Neural crest cell (in vitro differentiated cells): ENCODE results near the gene DAW1. TPM values are rescaled to one million over a fixed set of nuclear protein-coding genes. Genes with fewer than 3 reads are reported as not detected.

Experiments used
- DNase-seq: peaks from one replicate; pipeline ENCODE4 v3.0.0; 2021; ENCODE audit warnings: low read depth, mixed read lengths, low spot score
- H3K27ac Mint-ChIP-seq: one replicate; pipeline ENCODE4 v1.8.0; 2021; ENCODE audit warnings: mild to moderate bottlenecking, mixed read lengths; ENCODE audit not compliant: unreplicated experiment
- H3K27me3 Mint-ChIP-seq: 2 replicates; pipeline ENCODE4 v1.8.0; 2021; ENCODE audit warnings: low read depth, mild to moderate bottlenecking, mixed read lengths
- H3K36me3 Mint-ChIP-seq: 2 replicates; pipeline ENCODE4 v1.8.0; 2021; ENCODE audit warnings: low read depth, mild to moderate bottlenecking, mixed read lengths
- H3K4me1 Mint-ChIP-seq: 2 replicates; pipeline ENCODE4 v1.8.0; 2021; ENCODE audit warnings: mixed read lengths
- H3K4me3 Mint-ChIP-seq: one replicate; pipeline ENCODE4 v1.8.0; 2021; ENCODE audit warnings: mild to moderate bottlenecking, mixed read lengths
- H3K9me3 Mint-ChIP-seq: 2 replicates; pipeline ENCODE4 v1.8.0; 2021; ENCODE audit warnings: mixed read lengths
- CTCF ChIP-seq: fragments of 200-600 bp; sonication (generic); conservative IDR thresholded peaks from 2 replicates; pipeline ENCODE4 v1.5.0; 2021; ENCODE audit warnings: antibody characterized with exemption, mild to moderate bottlenecking
- total RNA-seq: library from RNA; stranded (reverse); gene quantifications from 2 replicates; pipeline ENCODE4 v1.2.1, GENCODE V29; 2021

Gene DAW1
- total RNA-seq, 1 donor from 2014 or later: not detected

GRCh38 chr2:227908266-227909054 lies 37.0 kb downstream of the DAW1 start:
- DNase-seq: no peak
- no peak for TF ChIP-seq CTCF
- Mint-ChIP-seq H3K36me3 (no peaks in the 10 kb centered on the region), H3K4me3 (no peak overlapping the region), H3K27me3 (peaks cover 9% of the 10 kb centered on the region), H3K4me1 (no peaks in the 10 kb centered on the region), H3K9me3 (no peaks in the 10 kb centered on the region), H3K27ac (no peak overlapping the region)

DNA sequence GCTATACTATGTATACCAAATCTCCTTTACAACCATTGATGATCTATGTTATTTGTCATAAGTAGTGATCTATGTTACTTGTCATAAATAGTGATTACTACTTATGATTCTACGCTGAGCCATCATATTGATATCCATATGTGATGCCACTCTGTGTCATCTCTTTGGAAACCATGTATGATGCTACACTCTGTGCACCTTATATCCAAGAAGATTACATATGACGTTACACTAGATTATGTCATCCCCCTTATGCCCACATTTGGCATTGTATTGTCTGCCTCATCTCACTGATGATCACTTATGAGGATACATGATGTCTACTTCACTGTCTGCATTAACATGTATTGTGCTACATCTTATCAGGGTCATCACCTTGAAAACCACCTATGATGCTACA lies 42.9 kb downstream of the DAW1 start:
- Mint-ChIP-seq H3K36me3 (no peaks in the 10 kb centered on the region), H3K27ac (no peak overlapping the region), H3K4me1 (no peaks in the 10 kb centered on the region), H3K27me3 (peaks cover 22% of the 10 kb centered on the region), H3K9me3 (no peaks in the 10 kb centered on the region), H3K4me3 (no peak overlapping the region)
- no peak for DNase-seq
- no peak for TF ChIP-seq CTCF

- DNase-seq: no peak
- no peaks in the 10 kb centered on the region for H3K36me3 Mint-ChIP-seq
- H3K27ac Mint-ChIP-seq: no peak overlapping the region
- peaks cover 3% of the 10 kb centered on the region for H3K9me3 Mint-ChIP-seq
- no peaks in the 10 kb centered on the region for H3K27me3 Mint-ChIP-seq
- no peak overlapping the region for H3K4me3 Mint-ChIP-seq
- H3K4me1 Mint-ChIP-seq: no peaks in the 10 kb centered on the region
- TF ChIP-seq CTCF: no peak
These were observed 50.2 kb downstream of the DAW1 start for GRCh38 chr2:227921648-227922047.

DNA sequence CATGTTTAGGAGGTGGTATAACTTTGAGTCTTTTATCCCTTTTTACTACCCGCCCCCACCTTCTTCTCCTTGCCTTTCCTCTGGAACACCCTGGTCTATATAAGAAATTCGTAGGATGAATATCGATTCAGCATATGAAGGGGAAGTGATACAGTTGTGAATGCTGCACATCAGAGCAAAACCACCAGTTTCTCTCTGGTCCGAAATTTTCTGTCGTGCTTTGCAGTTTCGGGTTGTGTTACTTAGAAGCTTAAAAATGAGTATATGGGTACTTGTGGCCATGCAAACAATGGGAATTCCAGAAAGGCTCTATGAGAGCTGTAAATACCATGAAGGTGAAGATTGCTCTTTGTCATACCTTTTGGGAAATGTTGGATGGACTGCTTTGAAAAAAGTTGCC lies 60.6 kb downstream of the DAW1 start:
- no peaks in the 10 kb centered on the region for H3K4me1 Mint-ChIP-seq
- peaks cover 11% of the 10 kb centered on the region for H3K9me3 Mint-ChIP-seq
- no peak overlapping the region for H3K27ac Mint-ChIP-seq
- peaks cover 9% of the 10 kb centered on the region for H3K27me3 Mint-ChIP-seq
- DNase-seq: no peak
- TF ChIP-seq CTCF: no peak
- H3K36me3 Mint-ChIP-seq: peaks cover 2% of the 10 kb centered on the region
- no peak overlapping the region for H3K4me3 Mint-ChIP-seq

GRCh38 chr2:227932403-227932802 lies 61.0 kb downstream of the DAW1 start:
- no peak overlapping the region for H3K4me3 Mint-ChIP-seq
- TF ChIP-seq CTCF: no peak
- H3K9me3 Mint-ChIP-seq: peaks cover 7% of the 10 kb centered on the region

More at GRCh38 chr2:227932403-227932802, 61.0 kb downstream of the DAW1 start:
- H3K4me1 Mint-ChIP-seq: no peaks in the 10 kb centered on the region
- no peak for DNase-seq
- peaks cover 9% of the 10 kb centered on the region for H3K27me3 Mint-ChIP-seq
- H3K27ac Mint-ChIP-seq: no peak overlapping the region
- H3K36me3 Mint-ChIP-seq: no peaks in the 10 kb centered on the region
